Body of pancreas (tissue), 4 donors: ENCODE measurements around the gene OSBPL2. TPM values are rescaled to one million over a fixed set of nuclear protein-coding genes. Genes with fewer than 3 reads are reported as not detected.

Source experiments
- ATAC-seq: fragments of 150-250 bp; one replicate; pipeline ENCODE4 v1.9.1; 2016
- DNase-seq, 4 donors: peaks; one replicate each; pipeline ENCODE4 v3.0.0-alpha.2; 2019
- H3K27ac ChIP-seq, 4 donors: fragments of 200-600 bp; sonication (generic); 1 replicate in 3 of 4; 2 replicates in 1 of 4; pipeline versions ENCODE4 v1.5.1 to v1.6.1; 2016 to 2019; ENCODE audit warnings: mild to moderate bottlenecking in 1 of 4, mixed read lengths in 1 of 4, moderate library complexity in 1 of 4
- H3K27me3 ChIP-seq, 2 donors: fragments of 200-600 bp; sonication (generic); one replicate each; pipeline ENCODE4 v1.6.0; 2016; ENCODE audit warnings: mild to moderate bottlenecking in 1 of 2
- H3K36me3 ChIP-seq, 2 donors: fragments of 200-600 bp; sonication (generic); replicated peaks in 1 of 2; 2 replicates each; pipeline ENCODE4 v1.5.1; 2016; ENCODE audit warnings: low read depth in 2 of 2; ENCODE audit not compliant: insufficient read depth in 1 of 2
- H3K4me1 ChIP-seq: fragments of 200-600 bp; sonication (generic); one replicate; pipeline ENCODE4 v1.6.0; 2016
- H3K4me3 ChIP-seq, 2 donors: fragments of 200-600 bp; sonication (generic); 1 replicate in 1 of 2; 2 replicates in 1 of 2; pipeline ENCODE4 v1.5.1; 2016 to 2019
- H3K9me3 ChIP-seq, 3 donors: fragments of 200-600 bp; sonication (generic); 1 replicate in 2 of 3; 2 replicates in 1 of 3; pipeline ENCODE4 v1.5.1; 2016
- CTCF ChIP-seq, 7 experiments: fragments of 450-650 bp in 4 of 7; fragments of 200-600 bp in 3 of 7; sonication (generic) in 3 of 7; IDR thresholded peaks; one replicate each; pipeline ENCODE4 v1.5.1; 2016 to 2019; ENCODE audit warnings: antibody characterized with exemption in 7 of 7
- POLR2A ChIP-seq, 3 donors: fragments of 450-650 bp; IDR thresholded peaks; one replicate each; pipeline ENCODE4 v1.6.1; 2016; ENCODE audit warnings: antibody characterized with exemption in 3 of 3, mild to moderate bottlenecking in 2 of 3
- WGBS, 2 donors: methylation state at CpG; one replicate each; pipeline ENCODE4 v1.1.5; 2017; 5-methylcytosine and 5-hydroxymethylcytosine counted together
- intact Hi-C: fragments of 100-400 bp; cut with DNase I; formaldehyde crosslinking; loops from one replicate; pipeline ENCODE4 v1.15.1; 2023
- total RNA-seq, 2 donors: library from RNA; depleted of rRNA; stranded (reverse); fragments of >200 nt; gene quantifications; one replicate each; pipeline ENCODE4 v1.1.0, GENCODE V29; 2016

Gene OSBPL2
- total RNA-seq, 2 donors from 2014 or later = 54.5 to 71.9 TPM

GRCh38 chr20:62254021-62254724 lies 15.9 kb downstream of the OSBPL2 start:
- Histone ChIP-seq H3K27ac (no peak overlapping the region), H3K36me3 (peaks cover 0 to 2% of the 10 kb centered on the region in 2 donors), H3K27me3 (no peaks in the 10 kb centered on the region), H3K4me3 (no peak overlapping the region), H3K4me1 (peaks cover 19% of the 10 kb centered on the region), H3K9me3 (no peaks in the 10 kb centered on the region)
- DNase-seq = no peak
- no peak for ATAC-seq
- WGBS, 2 donors = 84 to 88% methylated on average over 17 to 24 of the region's 24 CpGs
- intact Hi-C loops = no loop called here
- TF ChIP-seq POLR2A (IDR thresholded peaks at IDR 0.05) (no peak), CTCF (IDR thresholded peaks at IDR 0.05) (no peak)

GRCh38 chr20:62255976-62256375 lies 17.7 kb downstream of the OSBPL2 start:
- 88 to 90% methylated on average over 10 of the region's 10 CpGs for WGBS, 2 donors
- intact Hi-C loops = no loop called here
- peaks cover 8% of the 10 kb centered on the region for H3K4me1 ChIP-seq
- no peak for ATAC-seq
- H3K36me3 ChIP-seq = peaks cover 0 to 8% of the 10 kb centered on the region in 2 donors
- H3K27ac ChIP-seq = no peak overlapping the region
- TF ChIP-seq CTCF (IDR thresholded peaks at IDR 0.05) (no peak), POLR2A (IDR thresholded peaks at IDR 0.05) (no peak)
- no peak overlapping the region for H3K4me3 ChIP-seq
- no peak for DNase-seq
- H3K9me3 ChIP-seq = no peaks in the 10 kb centered on the region
- no peaks in the 10 kb centered on the region for H3K27me3 ChIP-seq

- H3K27me3 ChIP-seq = no peaks in the 10 kb centered on the region
- ATAC-seq = no peak
- TF ChIP-seq POLR2A (IDR thresholded peaks at IDR 0.05) = no peak
- no peak for TF ChIP-seq CTCF (IDR thresholded peaks at IDR 0.05)
- H3K4me3 ChIP-seq = no peak overlapping the region
- no peaks in the 10 kb centered on the region for H3K9me3 ChIP-seq
- no peaks in the 10 kb centered on the region for H3K4me1 ChIP-seq
- peaks cover 6 to 18% of the 10 kb centered on the region in 2 donors for H3K36me3 ChIP-seq
- no peak for DNase-seq
- no peak overlapping the region for H3K27ac ChIP-seq
- intact Hi-C loops = no loop called here
- 80 to 83% methylated on average over 12 to 20 of the region's 20 CpGs for WGBS, 2 donors
These were observed 20.4 kb downstream of the OSBPL2 start for GRCh38 chr20:62258499-62259293.

- intact Hi-C loops = no loop called here
- Histone ChIP-seq H3K4me3 (no peak overlapping the region), H3K4me1 (no peaks in the 10 kb centered on the region), H3K9me3 (no peaks in the 10 kb centered on the region), H3K27me3 (no peaks in the 10 kb centered on the region), H3K36me3 (peaks cover 6 to 18% of the 10 kb centered on the region in 2 donors), H3K27ac (no peak overlapping the region)
- 89% methylated on average over 8 of the region's 8 CpGs for WGBS, 2 donors
- no peak for ATAC-seq
- TF ChIP-seq POLR2A (IDR thresholded peaks at IDR 0.05) = no peak
- no peak for TF ChIP-seq CTCF (IDR thresholded peaks at IDR 0.05)
- no peak for DNase-seq
These were observed 20.9 kb downstream of the OSBPL2 start for GRCh38 chr20:62259294-62259565.
